Caco-2 (cell line): ENCODE measurements around the gene KIFC3. TPM values are rescaled to one million over a fixed set of nuclear protein-coding genes. Genes with fewer than 3 reads are reported as not detected.

Experiments
- BruUV-seq: library from RNA; stranded (reverse); fragments of 400-500 nt; replicated peaks from 2 replicates; lab custom pipeline; 2021; lab: Mats Ljungman, UMichigan
- CTCF ChIA-PET: fragments of 300-600 bp; sonication (Branson Sonifier 250); formaldehyde crosslinking; loops from one replicate; lab custom pipeline; 2022; ENCODE audit warnings: antibody characterized with exemption; lab: Charles Lee
- POLR2A ChIA-PET: fragments of 300-600 bp; sonication (Branson Sonifier 250); formaldehyde crosslinking; loops from one replicate; lab custom pipeline; 2022; ENCODE audit warnings: antibody characterized with exemption; lab: Charles Lee
- DNase-seq, 2 experiments: peaks; one replicate each; pipeline versions ENCODE4 v3.0.0 to v3.0.0-alpha.2; 2020 to 2022
- H3K27me3 ChIP-seq: replicated peaks from 2 replicates; pipeline ENCODE4 v1.6.0; 2011; ENCODE audit warnings: low read length; ENCODE audit not compliant: control insufficient read depth, insufficient read depth
- H3K36me3 ChIP-seq: 2 replicates; pipeline ENCODE4 v1.5.1; 2011; ENCODE audit warnings: low read length; ENCODE audit not compliant: control insufficient read depth, insufficient read depth
- H3K4me1 ChIP-seq: fragments of 250-450 bp; sonication (Bioruptor Pico); 2 replicates; pipeline ENCODE4 v1.5.1; 2020; ENCODE audit warnings: mild to moderate bottlenecking
- H3K4me3 ChIP-seq: 2 replicates; pipeline ENCODE4 v1.5.1; 2011; ENCODE audit warnings: low read depth, mild to moderate bottlenecking, control low read depth, low read length
- H3K9me3 ChIP-seq: fragments of 250-450 bp; sonication (Bioruptor Pico); 2 replicates; pipeline ENCODE4 v1.5.1; 2020; ENCODE audit warnings: mild to moderate bottlenecking, moderate library complexity
- H3K27ac Mint-ChIP-seq: one replicate; pipeline ENCODE4 v1.8.0; 2022; ENCODE audit warnings: mixed read lengths; ENCODE audit not compliant: unreplicated experiment
- H3K27me3 Mint-ChIP-seq: one replicate; pipeline ENCODE4 v1.8.0; 2022; ENCODE audit warnings: mixed read lengths; ENCODE audit not compliant: insufficient read depth, unreplicated experiment
- H3K36me3 Mint-ChIP-seq: one replicate; pipeline ENCODE4 v1.8.0; 2022; ENCODE audit warnings: mild to moderate bottlenecking, mixed read lengths; ENCODE audit not compliant: insufficient read depth, unreplicated experiment
- H3K4me1 Mint-ChIP-seq: one replicate; pipeline ENCODE4 v1.8.0; 2022; ENCODE audit warnings: low read depth, mixed read lengths; ENCODE audit not compliant: unreplicated experiment
- H3K4me3 Mint-ChIP-seq: one replicate; pipeline ENCODE4 v1.8.0; 2022; ENCODE audit warnings: mild to moderate bottlenecking, moderate library complexity, mixed read lengths; ENCODE audit not compliant: unreplicated experiment
- H3K9me3 Mint-ChIP-seq: one replicate; pipeline ENCODE4 v1.8.0; 2022; ENCODE audit warnings: mixed read lengths; ENCODE audit not compliant: unreplicated experiment
- intact Hi-C: fragments of 100-400 bp; cut with micrococcal nuclease; formaldehyde crosslinking; loops from one replicate; pipeline ENCODE4 v1.10.0; 2022; ENCODE audit not compliant: unreplicated experiment
- total RNA-seq: library from RNA; stranded (reverse); gene quantifications from 2 replicates; pipeline ENCODE4 v1.2.3, GENCODE V29; 2022
- TF ChIP-seq, protein P1 (sequence below), 2 experiments: fragments of 200-600 bp in 1 of 2; IDR thresholded peaks; 1 replicate in 1 of 2; 2 replicates in 1 of 2; pipeline versions ENCODE4 v1.5.1 to v1.8.0; 2011 to 2022; ENCODE audit warnings: antibody characterized with exemption in 1 of 2, control low read depth in 1 of 2, inconsistent platforms in 1 of 2, low read depth in 1 of 2, low read length in 1 of 2, mild to moderate bottlenecking in 1 of 2, moderate library complexity in 1 of 2; ENCODE audit not compliant: insufficient read depth in 1 of 2, severe bottlenecking in 1 of 2, unreplicated experiment in 1 of 2

The KIFC3 gene
- total RNA-seq, 1 experiment from 2014 or later: 103 TPM

- DNase-seq: peak in 1 of 2 experiments; percentile 26
- intact Hi-C loops: no loop called here
- ChIA-PET POLR2A (no interaction called here), CTCF (no interaction called here)
- TF ChIP-seq, protein P1, sequence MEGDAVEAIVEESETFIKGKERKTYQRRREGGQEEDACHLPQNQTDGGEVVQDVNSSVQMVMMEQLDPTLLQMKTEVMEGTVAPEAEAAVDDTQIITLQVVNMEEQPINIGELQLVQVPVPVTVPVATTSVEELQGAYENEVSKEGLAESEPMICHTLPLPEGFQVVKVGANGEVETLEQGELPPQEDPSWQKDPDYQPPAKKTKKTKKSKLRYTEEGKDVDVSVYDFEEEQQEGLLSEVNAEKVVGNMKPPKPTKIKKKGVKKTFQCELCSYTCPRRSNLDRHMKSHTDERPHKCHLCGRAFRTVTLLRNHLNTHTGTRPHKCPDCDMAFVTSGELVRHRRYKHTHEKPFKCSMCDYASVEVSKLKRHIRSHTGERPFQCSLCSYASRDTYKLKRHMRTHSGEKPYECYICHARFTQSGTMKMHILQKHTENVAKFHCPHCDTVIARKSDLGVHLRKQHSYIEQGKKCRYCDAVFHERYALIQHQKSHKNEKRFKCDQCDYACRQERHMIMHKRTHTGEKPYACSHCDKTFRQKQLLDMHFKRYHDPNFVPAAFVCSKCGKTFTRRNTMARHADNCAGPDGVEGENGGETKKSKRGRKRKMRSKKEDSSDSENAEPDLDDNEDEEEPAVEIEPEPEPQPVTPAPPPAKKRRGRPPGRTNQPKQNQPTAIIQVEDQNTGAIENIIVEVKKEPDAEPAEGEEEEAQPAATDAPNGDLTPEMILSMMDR (IDR thresholded peaks at IDR 0.05; ENCODE audit: insufficient read depth in 1 of 2, low read depth in 1 of 2, low read length in 1 of 2, severe bottlenecking in 1 of 2, unreplicated experiment in 1 of 2): no peak
- no peaks in the 10 kb centered on the region for H3K36me3 Mint-ChIP-seq
- no peaks in the 10 kb centered on the region for H3K4me1 Mint-ChIP-seq
- no peaks in the 10 kb centered on the region for H3K9me3 Mint-ChIP-seq
- Histone ChIP-seq H3K4me1 (no peaks in the 10 kb centered on the region), H3K4me3 (no peak overlapping the region), H3K9me3 (0 out of 2 replicates have a peak, but pooled peaks cover 4% of the 10 kb centered on the region), H3K27me3 (no peaks in the 10 kb centered on the region), H3K36me3 (no peaks in the 10 kb centered on the region)
- H3K4me3 Mint-ChIP-seq: no peak overlapping the region
- no peak overlapping the region for H3K27ac Mint-ChIP-seq
- H3K27me3 Mint-ChIP-seq: no peaks in the 10 kb centered on the region
- BruUV-seq: no TSS peak
Observed at GRCh38 chr16:57728336-57729181, 73.7 kb downstream of the KIFC3 start.

DNA sequence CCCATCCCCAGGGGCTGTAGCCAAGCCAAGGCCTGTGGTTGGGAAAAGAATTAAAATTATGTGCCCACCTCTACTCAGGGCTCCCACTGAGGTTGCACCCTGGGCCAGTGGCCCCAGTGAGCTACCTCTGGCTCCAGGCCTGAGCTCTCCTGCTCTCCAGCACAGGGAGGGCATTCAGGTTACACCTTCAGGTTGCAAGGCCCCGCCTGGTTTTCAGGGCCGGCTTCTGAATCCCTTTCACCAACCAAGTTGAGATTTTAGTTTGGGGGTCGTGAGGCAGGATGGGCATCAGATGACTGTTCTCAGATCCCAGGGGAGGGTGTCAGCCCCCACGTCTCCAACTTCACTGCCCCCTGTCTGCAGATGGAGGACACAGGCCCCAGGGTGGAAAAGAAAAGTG lies 74.7 kb downstream of the KIFC3 start:
- ChIA-PET CTCF (no interaction called here), POLR2A (no interaction called here)
- H3K9me3 ChIP-seq: 0 out of 2 replicates have a peak, but pooled peaks cover under 1% of the 10 kb centered on the region
- H3K4me1 ChIP-seq: no peaks in the 10 kb centered on the region
- no peaks in the 10 kb centered on the region for H3K36me3 Mint-ChIP-seq
- H3K27me3 Mint-ChIP-seq: no peaks in the 10 kb centered on the region
- no peaks in the 10 kb centered on the region for H3K9me3 Mint-ChIP-seq
- H3K36me3 ChIP-seq: no peaks in the 10 kb centered on the region
- H3K4me1 Mint-ChIP-seq: no peaks in the 10 kb centered on the region
- BruUV-seq: no TSS peak
- H3K4me3 ChIP-seq: no peak overlapping the region
- TF ChIP-seq, protein P1 (IDR thresholded peaks at IDR 0.05; ENCODE audit: insufficient read depth in 1 of 2, low read depth in 1 of 2, low read length in 1 of 2, severe bottlenecking in 1 of 2, unreplicated experiment in 1 of 2): peak in 1 of 2 experiments; percentile 13
- intact Hi-C loops: no loop called here
- peak in 1 of 2 experiments; percentile 23 for DNase-seq
- no peaks in the 10 kb centered on the region for H3K27me3 ChIP-seq
- H3K27ac Mint-ChIP-seq: no peak overlapping the region
- no peak overlapping the region for H3K4me3 Mint-ChIP-seq

DNA sequence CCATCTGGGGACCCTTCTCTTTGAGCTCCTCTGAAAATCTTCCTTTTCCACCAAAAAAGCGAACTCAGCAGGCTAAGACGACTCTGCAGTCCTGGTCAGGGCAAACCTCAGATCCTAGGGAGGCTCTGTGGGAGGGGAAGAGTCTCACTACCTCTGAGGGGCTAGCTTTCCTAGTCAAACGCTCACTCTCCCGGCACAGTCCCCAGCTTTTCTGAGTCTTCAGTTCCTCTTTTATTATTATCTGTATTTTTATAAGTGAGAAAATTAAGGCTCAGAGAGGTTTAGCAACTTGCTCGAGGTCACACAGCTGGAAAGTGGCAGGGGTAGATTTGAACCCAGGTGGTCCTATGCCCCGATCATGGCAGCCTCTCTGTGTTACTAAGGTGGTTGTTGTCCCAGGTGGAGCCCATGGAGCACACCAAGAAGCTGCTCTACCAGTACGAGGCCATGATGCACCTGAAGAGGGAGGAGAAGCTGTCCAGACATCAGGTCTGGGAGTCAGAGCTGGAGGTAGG lies 75.8 kb downstream of the KIFC3 start:
- H3K4me1 Mint-ChIP-seq: no peaks in the 10 kb centered on the region
- DNase-seq: peak in 1 of 2 experiments; percentile 17
- H3K4me1 ChIP-seq: no peaks in the 10 kb centered on the region
- no peaks in the 10 kb centered on the region for H3K36me3 ChIP-seq
- no peaks in the 10 kb centered on the region for H3K9me3 Mint-ChIP-seq
- TF ChIP-seq, protein P1 (IDR thresholded peaks at IDR 0.05; ENCODE audit: insufficient read depth in 1 of 2, low read depth in 1 of 2, low read length in 1 of 2, severe bottlenecking in 1 of 2, unreplicated experiment in 1 of 2): no peak
- no peak overlapping the region for H3K27ac Mint-ChIP-seq
- intact Hi-C loops: no loop called here
- ChIA-PET POLR2A (no interaction called here), CTCF (interaction anchor here (0.5 to 0.8 kb wide), 2 partner anchors 9 to 22 kb away, joined by 3 read pairs; no protein-coding TSS in a partner anchor)
- no peaks in the 10 kb centered on the region for H3K9me3 ChIP-seq
- H3K4me3 Mint-ChIP-seq: no peak overlapping the region
- no peaks in the 10 kb centered on the region for H3K36me3 Mint-ChIP-seq
- BruUV-seq: no TSS peak
- no peaks in the 10 kb centered on the region for H3K27me3 ChIP-seq
- H3K4me3 ChIP-seq: no peak overlapping the region
- no peaks in the 10 kb centered on the region for H3K27me3 Mint-ChIP-seq
